GM12878 (cell line): ENCODE data around the gene CCSER1. TPM values are rescaled to one million over a fixed set of nuclear protein-coding genes. Genes with fewer than 3 reads are reported as not detected.
A peak's percentile ranks its signal among the peaks of the same experiment; 100 is the strongest.

Source experiments
- BACH1 ChIP-seq: fragments of 450-650 bp; IDR thresholded peaks from 2 replicates; pipeline ENCODE4 v1.6.1; 2017; ENCODE audit warnings: mild to moderate bottlenecking, borderline replicate concordance
- BHLHE40 ChIP-seq, 2 experiments: fragments of 450-650 bp in 1 of 2; IDR thresholded peaks; 2 replicates each; pipeline ENCODE4 v1.6.1; 2011 to 2017; ENCODE audit warnings: low read depth in 2 of 2, borderline replicate concordance in 1 of 2, improper control_type of control experiment in 1 of 2, low read length in 1 of 2, mild to moderate bottlenecking in 1 of 2
- CREM ChIP-seq: IDR thresholded peaks from 2 replicates; pipeline ENCODE4 v1.6.1; 2014; ENCODE audit warnings: antibody characterized with exemption, low read depth
- NFYB ChIP-seq: IDR thresholded peaks from 2 replicates; pipeline ENCODE4 v1.6.1; 2011; ENCODE audit warnings: low read depth, mild to moderate bottlenecking, low read length, improper control_type of control experiment, moderate library complexity; ENCODE audit not compliant: insufficient read depth
- PKNOX1 ChIP-seq: fragments of 450-650 bp; IDR thresholded peaks from 2 replicates; pipeline ENCODE4 v1.6.1; 2016; ENCODE audit warnings: mild to moderate bottlenecking
- SMAD1 ChIP-seq: fragments of 450-650 bp; IDR thresholded peaks from 2 replicates; pipeline ENCODE4 v1.6.1; 2018; ENCODE audit warnings: mild to moderate bottlenecking, low read depth; ENCODE audit not compliant: partially characterized antibody
- SMAD5 ChIP-seq: IDR thresholded peaks from 2 replicates; pipeline ENCODE4 v1.6.1; 2016; ENCODE audit warnings: antibody characterized with exemption, low read depth
- TBL1XR1 ChIP-seq: IDR thresholded peaks from 2 replicates; pipeline ENCODE4 v1.6.1; 2012; ENCODE audit warnings: low read depth, low read length, improper control_type of control experiment
- TCF12 ChIP-seq: IDR thresholded peaks from 2 replicates; pipeline ENCODE4 v1.6.1; 2011; ENCODE audit warnings: low read depth, mild to moderate bottlenecking, low read length
- ZNF24 ChIP-seq: fragments of 450-650 bp; IDR thresholded peaks from 2 replicates; pipeline ENCODE4 v1.6.1; 2017; ENCODE audit warnings: antibody characterized with exemption, mild to moderate bottlenecking
- ZNF592 ChIP-seq: fragments of 450-650 bp; IDR thresholded peaks from 2 replicates; pipeline ENCODE4 v1.6.1; 2017; ENCODE audit warnings: mild to moderate bottlenecking, moderate library complexity
- polyA plus RNA-seq, 11 experiments: library from polyadenylated mRNA; depleted of rRNA in 4 of 11; unstranded in 6 of 11; stranded (reverse) in 5 of 11; fragments of >200 nt; fragmentation: Nextera tagmentation in 4 of 11; fragmentation: Illumina TruSeq in 1 of 11; extraction: Ambion mirVana in 4 of 11; extraction: Trizol in 1 of 11; gene quantifications; 1 replicate in 1 of 11; 2 replicates in 10 of 11; pipeline versions ENCODE4 v1.2.1 to v1.2.3, GENCODE V29; 2011 to 2016; ENCODE audit warnings: inconsistent platforms in 2 of 11, missing spikeins in 2 of 11, low read depth in 1 of 11
- total RNA-seq, 4 experiments: library from RNA; depleted of rRNA in 3 of 4; stranded (reverse); fragments of >200 nt in 3 of 4; fragmentation: Illumina TruSeq in 1 of 4; extraction: Trizol in 1 of 4; gene quantifications; 2 replicates each; pipeline versions ENCODE4 v1.2.1 to v1.2.3, GENCODE V29; 2013 to 2021
- TF ChIP-seq, protein P1 (sequence below): fragments of 450-650 bp; formaldehyde crosslinking; IDR thresholded peaks from 2 replicates; pipeline ENCODE4 v1.4.0; 2022; ENCODE audit warnings: mild to moderate bottlenecking, moderate library complexity
- TF ChIP-seq, protein P2 (sequence below): fragments of 450-650 bp; IDR thresholded peaks from 2 replicates; pipeline ENCODE4 v1.6.1; 2017; ENCODE audit warnings: low read depth, mild to moderate bottlenecking, moderate library complexity
- TF ChIP-seq, protein P3 (sequence below): fragments of 450-650 bp; IDR thresholded peaks from 2 replicates; pipeline ENCODE4 v1.6.1; 2018; ENCODE audit warnings: borderline replicate concordance, mild to moderate bottlenecking; ENCODE audit not compliant: partially characterized antibody

The CCSER1 gene
- total and polyA plus RNA-seq, 10 of the 15 experiments (the other 5 are each of a cell fraction or from before 2014, with no cell fraction given), result 0.22 to 2.7 (median 1.0) TPM

GRCh38 chr4:91359041-91360031 lies 1232.1 kb downstream of the CCSER1 start (continued):
- TF ChIP-seq ZNF592 (no peak), SMAD5 (no peak), ZNF24 (no peak), TBL1XR1 (no peak), SMAD1 (no peak), PKNOX1 (peak; percentile 56), TCF12 (no peak), BACH1 (no peak), NFYB (no peak), BHLHE40 (IDR thresholded peaks at IDR 0.05; ENCODE audit: borderline replicate concordance in 1 of 2, low read depth in 2 of 2, low read length in 1 of 2) (no peak; a peak in 1 of 4 replicates), CREM (no peak)
- TF ChIP-seq, protein P1, sequence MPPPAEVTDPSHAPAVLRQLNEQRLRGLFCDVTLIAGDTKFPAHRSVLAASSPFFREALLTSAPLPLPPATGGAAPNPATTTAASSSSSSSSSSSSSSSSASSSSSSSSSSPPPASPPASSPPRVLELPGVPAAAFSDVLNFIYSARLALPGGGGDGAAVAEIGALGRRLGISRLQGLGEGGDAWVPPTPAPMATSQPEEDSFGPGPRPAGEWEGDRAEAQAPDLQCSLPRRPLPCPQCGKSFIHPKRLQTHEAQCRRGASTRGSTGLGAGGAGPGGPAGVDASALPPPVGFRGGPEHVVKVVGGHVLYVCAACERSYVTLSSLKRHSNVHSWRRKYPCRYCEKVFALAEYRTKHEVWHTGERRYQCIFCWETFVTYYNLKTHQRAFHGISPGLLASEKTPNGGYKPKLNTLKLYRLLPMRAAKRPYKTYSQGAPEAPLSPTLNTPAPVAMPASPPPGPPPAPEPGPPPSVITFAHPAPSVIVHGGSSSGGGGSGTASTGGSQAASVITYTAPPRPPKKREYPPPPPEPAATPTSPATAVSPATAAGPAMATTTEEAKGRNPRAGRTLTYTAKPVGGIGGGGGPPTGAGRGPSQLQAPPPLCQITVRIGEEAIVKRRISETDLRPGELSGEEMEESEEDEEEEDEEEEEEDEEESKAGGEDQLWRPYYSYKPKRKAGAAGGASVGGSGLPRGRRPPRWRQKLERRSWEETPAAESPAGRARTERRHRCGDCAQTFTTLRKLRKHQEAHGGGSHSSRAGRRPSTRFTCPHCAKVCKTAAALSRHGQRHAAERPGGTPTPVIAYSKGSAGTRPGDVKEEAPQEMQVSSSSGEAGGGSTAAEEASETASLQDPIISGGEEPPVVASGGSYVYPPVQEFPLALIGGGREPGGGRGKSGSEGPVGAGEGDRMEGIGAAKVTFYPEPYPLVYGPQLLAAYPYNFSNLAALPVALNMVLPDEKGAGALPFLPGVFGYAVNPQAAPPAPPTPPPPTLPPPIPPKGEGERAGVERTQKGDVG, result no peak
- TF ChIP-seq, protein P2, sequence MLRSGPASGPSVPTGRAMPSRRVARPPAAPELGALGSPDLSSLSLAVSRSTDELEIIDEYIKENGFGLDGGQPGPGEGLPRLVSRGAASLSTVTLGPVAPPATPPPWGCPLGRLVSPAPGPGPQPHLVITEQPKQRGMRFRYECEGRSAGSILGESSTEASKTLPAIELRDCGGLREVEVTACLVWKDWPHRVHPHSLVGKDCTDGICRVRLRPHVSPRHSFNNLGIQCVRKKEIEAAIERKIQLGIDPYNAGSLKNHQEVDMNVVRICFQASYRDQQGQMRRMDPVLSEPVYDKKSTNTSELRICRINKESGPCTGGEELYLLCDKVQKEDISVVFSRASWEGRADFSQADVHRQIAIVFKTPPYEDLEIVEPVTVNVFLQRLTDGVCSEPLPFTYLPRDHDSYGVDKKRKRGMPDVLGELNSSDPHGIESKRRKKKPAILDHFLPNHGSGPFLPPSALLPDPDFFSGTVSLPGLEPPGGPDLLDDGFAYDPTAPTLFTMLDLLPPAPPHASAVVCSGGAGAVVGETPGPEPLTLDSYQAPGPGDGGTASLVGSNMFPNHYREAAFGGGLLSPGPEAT, result peak; percentile 43; the same call in 1 of the 2 replicates
- TF ChIP-seq, protein P3, sequence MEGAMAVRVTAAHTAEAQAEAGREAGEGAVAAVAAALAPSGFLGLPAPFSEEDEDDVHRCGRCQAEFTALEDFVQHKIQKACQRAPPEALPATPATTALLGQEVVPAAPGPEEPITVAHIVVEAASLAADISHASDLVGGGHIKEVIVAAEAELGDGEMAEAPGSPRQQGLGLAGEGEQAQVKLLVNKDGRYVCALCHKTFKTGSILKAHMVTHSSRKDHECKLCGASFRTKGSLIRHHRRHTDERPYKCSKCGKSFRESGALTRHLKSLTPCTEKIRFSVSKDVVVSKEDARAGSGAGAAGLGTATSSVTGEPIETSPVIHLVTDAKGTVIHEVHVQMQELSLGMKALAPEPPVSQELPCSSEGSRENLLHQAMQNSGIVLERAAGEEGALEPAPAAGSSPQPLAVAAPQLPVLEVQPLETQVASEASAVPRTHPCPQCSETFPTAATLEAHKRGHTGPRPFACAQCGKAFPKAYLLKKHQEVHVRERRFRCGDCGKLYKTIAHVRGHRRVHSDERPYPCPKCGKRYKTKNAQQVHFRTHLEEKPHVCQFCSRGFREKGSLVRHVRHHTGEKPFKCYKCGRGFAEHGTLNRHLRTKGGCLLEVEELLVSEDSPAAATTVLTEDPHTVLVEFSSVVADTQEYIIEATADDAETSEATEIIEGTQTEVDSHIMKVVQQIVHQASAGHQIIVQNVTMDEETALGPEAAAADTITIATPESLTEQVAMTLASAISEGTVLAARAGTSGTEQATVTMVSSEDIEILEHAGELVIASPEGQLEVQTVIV, result no peak
